HG02763 (cell line): Measurements from ENCODE around the gene RPL39.
A peak's percentile ranks its signal among the peaks of the same experiment; 100 is the strongest.
"Not testable (repeated sequence)": the region's sequence is repeated elsewhere in the genome, so short reads cannot be mapped to it uniquely, and the experiment has no call there.

Source experiments
- ATAC-seq: cut with Tn5 transposase; IDR thresholded peaks from one replicate; pipeline ENCODE4 v1.9.1; 2021; ENCODE audit warnings: mild to moderate bottlenecking, moderate library complexity; ENCODE audit not compliant: unreplicated experiment

The RPL39 gene

GRCh38 chrX:119763836-119764387 is 27.5 kb downstream of the RPL39 start:
- ATAC-seq = no peak

- ATAC-seq = no peak
Measured at GRCh38 chrX:119763181-119763580, 28.2 kb downstream of the RPL39 start.

- no peak for ATAC-seq
Measured at GRCh38 chrX:119762718-119763117, 28.7 kb downstream of the RPL39 start.

GRCh38 chrX:119760026-119760877 is 31.2 kb downstream of the RPL39 start:
- no peak for ATAC-seq

DNA sequence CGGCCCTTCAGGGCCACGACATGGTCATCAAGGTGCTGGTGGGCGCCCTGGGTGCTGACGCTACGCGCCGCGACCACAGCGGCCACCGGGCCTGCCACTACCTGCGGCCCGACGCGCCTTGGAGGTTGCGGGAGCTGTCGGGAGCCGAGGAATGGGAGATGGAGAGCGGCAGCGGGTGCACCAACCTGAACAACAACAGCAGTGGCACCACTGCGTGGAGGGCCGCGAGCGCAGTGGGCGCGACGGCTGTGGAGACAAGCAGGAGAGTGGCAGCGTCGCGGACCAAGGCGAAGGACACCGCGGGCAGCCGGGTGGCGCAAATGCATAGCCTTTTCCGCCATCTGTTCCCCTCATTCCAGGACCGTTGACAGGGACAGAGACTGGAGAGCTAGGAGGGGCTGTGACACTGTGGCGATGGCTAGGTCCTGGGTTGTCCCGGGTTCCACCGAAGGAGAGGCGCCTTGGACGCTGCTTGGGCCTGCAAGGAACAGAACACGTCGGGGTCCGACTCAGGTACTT is 32.1 kb downstream of the RPL39 start:
- no peak for ATAC-seq

GRCh38 chrX:119758731-119759247 is 32.6 kb downstream of the RPL39 start:
- ATAC-seq = no peak

DNA sequence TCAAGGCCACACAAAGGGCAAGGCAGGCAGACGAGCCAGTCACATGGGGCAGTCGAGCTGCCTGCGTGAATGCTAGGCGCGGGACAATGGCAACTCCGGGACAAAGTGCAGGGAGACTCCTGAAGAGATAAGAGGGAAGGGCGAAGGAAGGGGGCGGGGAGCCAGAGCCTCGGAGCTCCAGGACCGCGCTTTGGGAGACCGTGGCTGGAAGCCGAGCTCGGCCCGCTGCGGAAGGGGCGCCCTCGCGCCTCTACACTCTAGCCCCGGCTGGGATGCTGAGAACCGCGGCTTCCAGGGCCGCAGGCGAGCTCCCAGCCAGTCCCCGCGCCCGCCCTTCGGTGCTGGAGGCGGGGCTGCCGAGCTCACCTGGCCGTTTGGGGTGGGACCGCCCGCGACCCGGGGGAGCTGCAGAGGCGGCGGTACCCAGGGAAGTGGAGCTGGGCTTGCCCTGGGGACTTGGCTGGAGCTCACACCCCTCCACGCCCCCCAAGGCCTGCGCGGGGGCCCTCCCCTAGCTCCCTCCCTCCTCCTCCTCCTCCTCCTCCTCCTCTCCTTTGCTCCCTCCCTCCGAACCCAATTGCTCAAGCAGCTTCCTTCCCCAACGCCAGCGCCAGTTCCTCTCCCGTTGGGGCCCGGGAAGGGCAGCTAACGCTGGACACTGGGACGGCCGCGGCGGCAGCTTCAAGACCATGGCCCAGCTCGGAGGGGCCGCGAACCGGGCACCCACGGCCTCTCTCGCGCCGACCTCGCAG is 33.3 kb downstream of the RPL39 start, which contains the start of gene SOWAHD:
TSS of gene SOWAHD (plus strand) at position 610 of the 752 bp plus-strand sequence. CDS start at position 690, 80 bp downstream.
- no peak for ATAC-seq

- no peak for ATAC-seq
Measured at GRCh38 chrX:119757646-119757978, 33.8 kb downstream of the RPL39 start.

DNA sequence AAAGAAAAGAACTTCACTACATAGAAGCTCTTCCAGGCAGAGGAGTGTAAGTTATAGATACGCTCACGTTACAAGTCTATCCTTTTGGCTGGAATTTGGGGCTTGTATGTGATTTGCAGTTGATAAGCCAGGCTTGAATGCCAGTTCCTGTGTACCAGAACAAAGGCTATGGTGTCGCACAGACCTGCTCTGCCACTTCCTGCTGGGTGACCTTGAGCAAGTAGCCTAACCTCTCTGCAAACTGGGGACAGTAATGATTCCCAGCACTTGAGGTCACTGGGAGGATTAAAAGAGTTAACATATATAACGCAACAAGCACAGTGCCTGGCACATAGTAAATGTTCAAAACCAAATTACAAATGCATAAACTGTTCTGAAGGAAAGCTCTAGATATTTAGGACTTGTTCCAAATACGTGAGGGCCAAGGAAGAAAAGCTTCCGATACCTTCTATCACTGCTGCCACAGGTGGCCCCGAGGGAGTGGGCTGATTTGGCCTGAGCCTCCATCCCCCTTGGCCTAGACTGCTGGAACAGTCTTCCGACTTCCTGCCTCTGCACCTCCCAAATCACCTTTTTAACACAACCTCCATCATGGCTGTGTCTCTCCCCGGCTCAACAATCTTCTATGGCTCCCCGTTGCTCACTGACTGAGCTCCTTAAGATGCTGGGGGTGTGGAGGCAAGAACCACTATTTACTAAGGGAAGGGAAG is 34.3 kb downstream of the RPL39 start:
- no peak for ATAC-seq

- ATAC-seq = peak; percentile 79
Measured at GRCh38 chrX:119755981-119756533, 35.4 kb downstream of the RPL39 start.

- no peak for ATAC-seq
Measured at GRCh38 chrX:119753639-119754257, 37.7 kb downstream of the RPL39 start.

DNA sequence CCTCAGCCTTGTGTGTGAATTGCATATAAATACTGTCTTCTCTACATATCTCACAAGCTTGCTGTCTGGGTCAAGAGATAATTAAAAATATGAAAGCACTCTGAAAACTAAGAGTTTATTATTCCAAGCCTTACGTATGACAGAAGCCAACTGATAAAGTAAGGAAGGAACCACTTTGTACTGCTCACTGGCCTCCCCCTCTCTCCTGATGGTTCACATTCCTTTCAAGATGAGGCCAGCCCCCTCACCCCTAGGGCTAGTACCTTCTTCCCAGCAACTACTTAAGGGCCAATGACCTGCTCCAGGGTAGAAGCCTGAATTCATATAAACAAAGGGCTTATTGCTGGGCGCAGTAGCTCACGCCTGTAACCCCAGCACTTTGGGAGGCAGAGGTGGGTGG is 38.4 kb downstream of the RPL39 start:
- ATAC-seq = no peak

DNA sequence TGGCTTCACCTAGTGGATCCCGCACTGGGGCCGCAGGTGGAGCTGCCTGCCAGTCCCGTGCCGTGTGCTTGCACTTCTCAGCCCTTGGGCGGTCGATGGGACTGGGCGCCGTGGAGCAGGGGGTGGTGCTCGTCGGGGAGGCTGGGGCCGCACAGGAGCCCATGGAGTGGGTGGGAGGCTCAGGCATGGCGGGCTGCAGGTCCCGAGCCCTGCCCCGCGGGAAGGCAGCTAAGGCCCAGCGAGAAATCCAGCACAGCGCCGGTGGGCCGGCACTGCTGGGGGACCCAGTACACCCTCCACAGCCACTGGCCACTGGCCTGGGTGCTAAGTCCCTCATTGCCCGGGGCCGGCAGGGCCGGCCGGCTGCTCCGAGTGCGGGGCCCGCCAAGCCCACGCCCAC is 40.7 kb downstream of the RPL39 start:
- ATAC-seq = not testable (repeated sequence)

- ATAC-seq = not testable (repeated sequence)
Measured at GRCh38 chrX:119750131-119750530, 41.3 kb downstream of the RPL39 start.

DNA sequence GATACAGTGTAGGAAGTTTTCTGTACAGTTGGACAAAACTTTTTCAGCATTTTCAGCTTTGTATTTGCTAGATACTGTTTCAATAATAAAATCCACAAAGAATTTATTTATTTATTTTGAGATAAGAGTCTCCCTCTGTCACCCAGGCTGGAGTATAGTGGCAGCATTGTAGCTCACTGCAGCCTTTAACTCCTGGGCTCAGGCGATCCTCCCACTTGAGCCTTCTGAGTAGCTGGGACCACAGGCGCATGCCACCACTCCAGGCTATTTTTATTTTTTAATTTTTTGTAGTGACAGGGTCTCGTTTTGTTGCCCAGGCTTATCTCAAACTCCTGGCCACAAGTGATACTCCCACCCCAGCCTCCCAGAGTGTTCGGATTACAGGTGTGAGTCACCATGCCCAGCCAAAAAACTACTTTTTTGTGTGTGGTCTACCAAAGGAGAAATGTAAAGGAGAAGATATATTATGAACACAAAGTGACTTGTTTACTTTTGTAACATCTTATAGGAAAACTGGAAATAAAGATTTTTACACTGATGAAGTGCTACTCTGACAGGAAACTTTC is 46.1 kb downstream of the RPL39 start:
- ATAC-seq = no peak

GRCh38 chrX:119738742-119739141 is 52.7 kb downstream of the RPL39 start:
- no peak for ATAC-seq
